Measurements from ENCODE around the gene FABP3.

The FABP3 gene

GRCh38 chr1:31409946-31410858, 37.3 kb upstream of the FABP3 start:
- no peaks in the 10 kb centered on the region for H3K9me2 ChIP-seq (ENCODE audit: low read depth, low read length)
- H3K4me2 ChIP-seq (ENCODE audit: low read length) = no peak overlapping the region
- H3K79me2 ChIP-seq (ENCODE audit: insufficient read depth, low read length) = no peaks in the 10 kb centered on the region
- peaks cover 5% of the 10 kb centered on the region; the same call in 1 of the 2 replicates for H3K27me3 ChIP-seq (ENCODE audit: insufficient read depth, low read length)
- no peak overlapping the region for H2AFZ ChIP-seq (ENCODE audit: low read length)
- peaks cover 8% of the 10 kb centered on the region for H3K4me1 ChIP-seq (ENCODE audit: insufficient read depth, low read length, severe bottlenecking)
- H3K27ac ChIP-seq (ENCODE audit: low read depth, low read length, poor library complexity, severe bottlenecking) = no peak overlapping the region
- no peaks in the 10 kb centered on the region for H3F3A ChIP-seq (ENCODE audit: insufficient read depth, low read length)
- no peaks in the 10 kb centered on the region for H3K36me3 ChIP-seq (ENCODE audit: insufficient read depth, low read length)
- H3K4me3 ChIP-seq (ENCODE audit: low read depth, low read length, poor library complexity, severe bottlenecking) = no peak overlapping the region
- H3K9ac ChIP-seq (ENCODE audit: low read length) = no peak overlapping the region
- no peaks in the 10 kb centered on the region for H3K9me3 ChIP-seq (ENCODE audit: low read length)
- TF ChIP-seq CTCF (IDR thresholded peaks at IDR 0.05; ENCODE audit: low read length) (no peak), EZH2 (IDR thresholded peaks at IDR 0.05; ENCODE audit: borderline replicate concordance, low read length) (no peak)
- no peaks in the 10 kb centered on the region for H4K20me1 ChIP-seq (ENCODE audit: insufficient read depth, low read length)

- Histone ChIP-seq H3K36me3 (ENCODE audit: insufficient read depth, low read length) (no peaks in the 10 kb centered on the region), H3K4me3 (ENCODE audit: low read depth, low read length, poor library complexity, severe bottlenecking) (no peak overlapping the region), H3F3A (ENCODE audit: insufficient read depth, low read length) (no peaks in the 10 kb centered on the region), H4K20me1 (ENCODE audit: insufficient read depth, low read length) (no peaks in the 10 kb centered on the region), H3K9me2 (ENCODE audit: low read depth, low read length) (no peaks in the 10 kb centered on the region), H3K9me3 (ENCODE audit: low read length) (no peaks in the 10 kb centered on the region), H2AFZ (ENCODE audit: low read length) (no peak overlapping the region), H3K4me1 (ENCODE audit: insufficient read depth, low read length, severe bottlenecking) (peaks cover 7% of the 10 kb centered on the region), H3K27ac (ENCODE audit: low read depth, low read length, poor library complexity, severe bottlenecking) (no peak overlapping the region), H3K79me2 (ENCODE audit: insufficient read depth, low read length) (no peaks in the 10 kb centered on the region), H3K4me2 (ENCODE audit: low read length) (no peak overlapping the region), H3K27me3 (ENCODE audit: insufficient read depth, low read length) (0 out of 2 replicates have a peak, but pooled peaks cover 5% of the 10 kb centered on the region), H3K9ac (ENCODE audit: low read length) (no peak overlapping the region)
- TF ChIP-seq CTCF (IDR thresholded peaks at IDR 0.05; ENCODE audit: low read length) (no peak), EZH2 (IDR thresholded peaks at IDR 0.05; ENCODE audit: borderline replicate concordance, low read length) (no peak)
Measured at GRCh38 chr1:31408788-31409318, 36.0 kb upstream of the FABP3 start.

GRCh38 chr1:31407029-31407626, 34.3 kb upstream of the FABP3 start:
- no peaks in the 10 kb centered on the region for H3F3A ChIP-seq (ENCODE audit: insufficient read depth, low read length)
- H2AFZ ChIP-seq (ENCODE audit: low read length) = no peak overlapping the region
- H3K9me3 ChIP-seq (ENCODE audit: low read length) = no peaks in the 10 kb centered on the region
- H3K36me3 ChIP-seq (ENCODE audit: insufficient read depth, low read length) = no peaks in the 10 kb centered on the region
- H3K79me2 ChIP-seq (ENCODE audit: insufficient read depth, low read length) = no peaks in the 10 kb centered on the region
- TF ChIP-seq EZH2 (IDR thresholded peaks at IDR 0.05; ENCODE audit: borderline replicate concordance, low read length) (no peak), CTCF (IDR thresholded peaks at IDR 0.05; ENCODE audit: low read length) (no peak)
- H3K9ac ChIP-seq (ENCODE audit: low read length) = no peak overlapping the region
- no peak overlapping the region for H3K4me3 ChIP-seq (ENCODE audit: low read depth, low read length, poor library complexity, severe bottlenecking)
- no peak overlapping the region for H3K27ac ChIP-seq (ENCODE audit: low read depth, low read length, poor library complexity, severe bottlenecking)
- no peak overlapping the region for H3K4me2 ChIP-seq (ENCODE audit: low read length)
- no peaks in the 10 kb centered on the region for H4K20me1 ChIP-seq (ENCODE audit: insufficient read depth, low read length)
- H3K4me1 ChIP-seq (ENCODE audit: insufficient read depth, low read length, severe bottlenecking) = no peaks in the 10 kb centered on the region
- no peaks in the 10 kb centered on the region for H3K9me2 ChIP-seq (ENCODE audit: low read depth, low read length)
- H3K27me3 ChIP-seq (ENCODE audit: insufficient read depth, low read length) = 0 out of 2 replicates have a peak, but pooled peaks cover 5% of the 10 kb centered on the region
